Inflammatory macrophage (primary cell): ENCODE measurements around the gene SLC8A1.

Experiments
- DNase-seq, 2 donors: peaks; one replicate each; pipeline ENCODE4 v3.0.0-alpha.2; 2020 to 2022

SLC8A1 gene

DNA sequence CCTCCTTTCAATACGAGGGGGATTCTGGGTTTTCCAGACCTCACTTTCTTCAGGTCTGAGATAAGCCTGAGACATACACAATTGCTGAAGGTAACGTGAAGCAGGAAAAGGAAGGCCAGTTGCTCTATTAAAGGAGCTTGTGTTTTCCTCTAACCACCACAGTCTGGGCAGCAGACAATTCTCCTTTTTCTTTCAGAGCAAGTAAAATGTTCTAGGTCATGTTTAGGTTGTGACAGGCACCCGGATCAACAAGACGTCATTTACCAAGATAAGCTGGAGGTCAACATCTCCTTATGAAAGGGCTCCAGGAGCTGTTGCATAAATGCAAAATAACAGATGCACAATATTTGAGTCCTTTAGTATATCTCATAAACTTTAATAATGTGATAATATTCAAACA, 148.1 kb downstream of the SLC8A1 start:
- no peak for DNase-seq

DNA sequence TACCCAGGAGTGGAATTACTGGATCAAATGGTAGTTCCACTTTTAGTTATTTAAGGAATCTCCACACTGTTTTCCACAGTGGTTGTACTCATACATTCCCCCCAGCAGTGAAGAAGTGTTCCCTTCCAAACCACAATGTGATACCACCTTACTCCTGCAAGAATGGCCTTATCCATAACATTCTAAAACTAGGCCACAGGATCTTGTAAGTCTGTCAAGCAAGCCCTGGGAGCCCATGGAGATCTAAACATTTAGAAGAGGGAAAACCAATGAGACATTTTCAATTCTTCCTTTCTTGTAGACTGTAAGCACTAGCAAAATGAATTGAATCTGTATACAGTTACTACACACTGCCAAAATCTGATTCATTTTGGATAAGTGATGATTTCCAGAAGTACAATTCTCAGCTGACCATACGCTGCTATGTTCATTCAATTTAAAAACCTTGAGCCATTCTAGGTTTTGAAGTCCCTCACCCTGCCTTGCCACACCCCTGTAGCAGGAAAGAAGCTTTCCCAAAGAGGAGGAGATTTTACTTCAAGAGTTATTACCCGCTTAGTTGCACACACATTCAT, 149.1 kb downstream of the SLC8A1 start:
- DNase-seq = no peak

DNA sequence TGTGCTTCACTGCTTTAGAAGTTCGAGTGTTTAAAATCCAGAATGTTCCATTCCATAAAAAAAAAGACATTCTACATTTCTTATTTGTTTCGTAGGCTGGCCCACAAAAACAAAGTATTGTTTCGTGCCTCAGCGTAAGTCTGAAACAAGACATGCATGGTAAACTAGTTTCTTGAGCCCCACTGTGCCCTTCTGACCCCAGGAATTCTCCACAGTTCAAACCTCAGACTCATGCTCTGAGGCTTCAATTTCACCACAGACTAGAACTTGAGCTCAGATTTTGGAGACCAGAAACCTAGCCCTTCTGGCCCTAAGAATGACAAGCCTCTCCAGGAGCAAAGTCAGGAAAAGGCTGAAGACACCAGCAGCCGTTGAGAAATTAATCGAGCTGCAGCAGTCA, 151.5 kb downstream of the SLC8A1 start:
- DNase-seq = no peak

DNA sequence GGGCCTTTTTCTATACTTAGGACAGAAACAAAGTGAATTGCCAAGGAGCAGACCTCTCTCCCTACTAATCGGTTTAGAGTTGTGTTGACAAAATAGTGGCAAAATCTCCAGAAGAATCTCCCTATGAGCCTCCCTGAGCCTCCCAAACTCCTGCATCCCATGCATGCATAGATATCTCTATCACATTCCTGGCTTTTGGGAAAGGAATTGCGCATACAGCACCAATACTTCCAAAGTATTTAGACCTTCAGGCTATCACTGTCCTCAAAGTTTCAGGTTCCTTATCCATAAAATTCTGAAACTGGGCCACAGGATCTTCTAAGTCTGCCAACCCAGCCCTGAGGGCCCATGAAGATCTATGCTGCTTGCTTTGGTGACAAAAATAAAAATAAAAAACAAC, 152.1 kb downstream of the SLC8A1 start:
- no peak for DNase-seq

DNA sequence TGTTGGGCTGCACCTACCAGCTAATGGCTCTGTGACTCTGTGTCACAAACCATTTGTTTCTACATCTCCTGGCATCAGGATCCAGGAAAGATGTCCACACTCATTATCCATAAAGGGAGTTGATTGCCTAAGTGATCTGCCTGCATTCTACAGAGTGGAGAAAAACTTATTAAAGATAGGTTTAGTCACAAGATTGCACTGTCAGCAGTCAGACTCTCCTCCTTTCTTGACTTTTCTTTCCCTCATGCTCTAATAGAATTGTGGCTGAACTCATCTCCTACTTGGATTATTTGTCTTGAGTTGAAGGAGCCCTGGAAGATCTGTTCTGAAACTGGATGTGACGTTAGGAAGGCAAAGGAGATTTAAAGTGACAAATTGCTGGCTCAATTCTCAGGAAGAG, 152.7 kb downstream of the SLC8A1 start:
- DNase-seq = no peak

DNA sequence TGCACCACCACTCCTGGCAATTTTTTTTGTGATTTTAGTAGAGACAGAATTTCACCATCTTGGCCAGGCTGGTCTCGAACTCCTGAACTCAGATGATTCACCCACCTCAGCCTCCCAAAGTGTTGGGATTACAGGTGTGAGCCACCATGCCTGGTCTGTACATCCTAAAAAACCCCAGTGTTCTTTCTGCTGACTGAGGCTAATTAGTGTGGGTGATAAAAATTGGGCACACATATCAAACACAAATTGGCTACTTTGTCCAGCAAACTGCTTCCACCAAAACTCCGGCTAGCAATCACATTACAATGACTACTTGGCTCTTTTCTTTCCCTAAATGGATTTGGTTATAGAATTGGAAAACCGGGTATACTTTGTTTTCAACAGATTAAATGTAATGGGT, 153.9 kb downstream of the SLC8A1 start:
- no peak for DNase-seq

DNA sequence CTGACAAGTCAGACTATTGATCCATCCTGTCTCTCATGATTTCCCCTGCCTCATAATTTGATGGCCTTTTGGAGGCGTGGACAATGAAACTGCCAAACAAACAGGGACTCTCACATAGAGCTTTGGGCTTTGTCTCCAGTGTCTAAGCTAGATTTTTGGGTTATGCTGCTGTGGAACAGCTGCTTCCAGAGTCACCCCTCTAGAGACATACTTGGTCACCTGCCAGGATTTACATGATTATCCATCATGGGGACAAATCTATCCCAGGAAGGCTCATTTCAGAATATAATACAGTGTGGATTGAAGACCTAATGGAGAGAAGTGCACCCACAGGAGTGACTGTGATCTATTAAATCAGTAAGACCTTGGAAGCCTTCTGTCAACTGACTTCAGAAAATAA, 159.6 kb downstream of the SLC8A1 start:
- DNase-seq = no peak

DNA sequence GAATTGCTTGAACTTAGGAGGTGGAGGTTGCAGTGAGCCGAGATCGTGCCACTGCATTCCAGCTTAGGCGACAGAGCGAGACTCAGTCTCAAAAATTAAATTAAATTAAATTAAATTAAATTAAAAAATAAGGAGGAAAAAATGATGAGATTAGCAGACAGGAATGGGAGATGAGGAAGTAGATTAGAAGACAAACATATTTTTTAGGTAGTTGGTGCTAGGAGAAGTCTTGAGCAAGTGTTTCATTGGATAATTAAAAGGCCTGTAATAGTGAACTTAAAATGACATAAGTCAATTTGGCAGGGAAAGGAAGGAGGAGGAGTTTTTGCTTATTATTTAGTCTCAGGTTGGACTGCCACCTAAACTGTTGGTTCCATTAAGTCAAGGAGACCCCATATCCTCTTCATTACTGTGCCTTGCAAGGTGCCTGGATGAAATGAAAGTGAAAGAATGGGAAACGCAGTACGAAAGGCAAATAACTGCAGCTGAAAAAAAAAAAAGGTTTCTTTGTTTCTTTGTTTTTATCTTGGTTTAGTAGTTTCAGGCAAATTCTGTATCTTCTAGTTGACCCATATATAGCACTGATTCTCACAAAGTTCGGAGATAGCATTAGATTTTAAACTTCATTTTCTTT, 162.0 kb downstream of the SLC8A1 start:
- no peak for DNase-seq

DNA sequence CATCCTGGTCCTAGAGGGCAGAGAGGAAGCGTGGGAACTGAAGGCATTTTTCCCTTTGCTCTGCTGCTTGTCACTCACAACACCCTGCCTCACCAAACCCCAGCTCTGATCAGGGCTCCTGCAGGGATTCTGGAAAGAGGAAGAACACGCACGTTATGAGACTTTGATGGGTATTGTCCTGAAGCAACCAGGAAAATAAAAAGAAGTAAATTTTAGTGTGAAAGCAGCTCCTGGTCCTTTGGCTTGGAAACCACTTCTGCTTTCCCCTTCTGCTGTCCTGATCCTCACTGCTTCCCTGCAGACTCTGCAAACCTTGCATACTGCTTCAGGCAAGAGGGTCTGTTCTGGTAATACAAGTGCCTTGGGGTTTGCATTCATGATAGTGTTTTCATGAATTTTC, 164.1 kb downstream of the SLC8A1 start:
- DNase-seq = peak; percentile 24 to 42

DNA sequence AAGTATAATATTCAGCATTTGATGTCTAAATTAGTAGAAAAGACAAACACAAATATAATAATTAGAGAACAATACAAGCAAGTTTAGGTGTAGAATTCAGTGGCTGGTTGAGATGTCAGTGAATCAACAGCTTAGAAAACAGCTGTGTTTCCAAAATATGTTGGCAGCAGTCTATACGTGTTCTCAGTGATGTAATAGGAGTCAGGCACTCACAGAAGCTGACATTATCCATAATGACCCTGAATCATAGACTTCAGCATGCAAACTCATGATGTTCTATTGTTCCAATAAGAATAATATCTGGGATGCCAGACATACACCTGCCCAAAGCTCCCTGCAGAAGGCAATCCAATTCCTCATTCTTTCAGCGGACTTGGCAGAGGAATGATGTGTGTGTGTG, 164.7 kb downstream of the SLC8A1 start:
- no peak for DNase-seq

DNA sequence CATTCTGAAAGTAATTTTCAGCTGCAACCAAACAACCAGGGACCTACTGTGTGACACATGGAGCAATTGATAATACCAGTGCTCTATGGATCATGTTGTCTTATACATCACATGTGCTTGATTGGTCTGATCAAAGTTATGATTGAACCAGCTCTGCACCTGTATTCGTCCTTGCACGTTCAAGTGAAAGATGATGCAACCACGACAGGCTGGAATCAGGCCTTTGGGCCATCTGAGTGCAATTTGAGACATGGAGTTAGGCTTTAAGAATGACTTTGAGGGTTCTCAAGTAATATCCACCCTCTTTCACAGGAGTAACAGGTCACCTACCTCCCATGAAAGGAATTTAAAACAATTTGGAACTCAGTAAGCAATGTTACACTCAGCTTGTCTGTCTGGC, 165.2 kb downstream of the SLC8A1 start:
- DNase-seq = no peak

DNA sequence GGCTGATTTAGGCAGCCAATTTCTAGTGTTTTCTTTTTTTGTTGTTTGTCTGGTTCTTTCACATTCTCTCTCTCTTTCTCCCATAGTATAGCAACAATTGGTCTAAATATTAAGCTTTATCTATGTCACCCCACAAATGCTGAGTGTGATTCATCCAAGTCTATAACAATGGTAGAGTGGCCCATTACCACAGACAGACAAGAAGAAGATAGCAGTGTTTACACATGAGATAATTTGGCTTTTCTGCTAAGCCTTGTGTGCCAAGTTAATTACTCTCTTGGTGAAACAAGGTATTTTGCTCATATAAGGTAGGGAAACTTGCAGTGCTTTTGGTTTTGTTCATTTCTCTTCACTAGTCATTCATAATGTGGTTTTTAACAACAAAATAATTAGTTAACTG, 166.5 kb downstream of the SLC8A1 start:
- DNase-seq = no peak

DNA sequence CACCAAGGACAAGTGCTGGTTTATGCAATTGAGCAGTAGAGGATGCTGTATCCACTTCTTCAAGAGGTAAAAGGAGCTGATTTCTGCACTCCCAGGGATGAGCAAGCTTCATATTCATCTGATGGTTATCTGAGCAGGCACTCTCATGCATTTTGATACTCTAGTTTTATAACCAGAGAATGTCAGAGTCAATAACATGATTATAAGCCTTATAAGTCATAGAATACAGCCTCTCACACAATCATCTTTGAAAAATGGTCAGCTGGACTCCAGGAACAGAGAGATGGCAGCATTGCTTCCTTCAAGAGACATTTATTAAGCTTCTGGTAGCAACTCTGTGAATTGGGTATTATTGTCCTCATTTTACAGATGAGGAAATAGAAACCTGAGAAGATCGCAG, 167.1 kb downstream of the SLC8A1 start:
- DNase-seq = no peak

DNA sequence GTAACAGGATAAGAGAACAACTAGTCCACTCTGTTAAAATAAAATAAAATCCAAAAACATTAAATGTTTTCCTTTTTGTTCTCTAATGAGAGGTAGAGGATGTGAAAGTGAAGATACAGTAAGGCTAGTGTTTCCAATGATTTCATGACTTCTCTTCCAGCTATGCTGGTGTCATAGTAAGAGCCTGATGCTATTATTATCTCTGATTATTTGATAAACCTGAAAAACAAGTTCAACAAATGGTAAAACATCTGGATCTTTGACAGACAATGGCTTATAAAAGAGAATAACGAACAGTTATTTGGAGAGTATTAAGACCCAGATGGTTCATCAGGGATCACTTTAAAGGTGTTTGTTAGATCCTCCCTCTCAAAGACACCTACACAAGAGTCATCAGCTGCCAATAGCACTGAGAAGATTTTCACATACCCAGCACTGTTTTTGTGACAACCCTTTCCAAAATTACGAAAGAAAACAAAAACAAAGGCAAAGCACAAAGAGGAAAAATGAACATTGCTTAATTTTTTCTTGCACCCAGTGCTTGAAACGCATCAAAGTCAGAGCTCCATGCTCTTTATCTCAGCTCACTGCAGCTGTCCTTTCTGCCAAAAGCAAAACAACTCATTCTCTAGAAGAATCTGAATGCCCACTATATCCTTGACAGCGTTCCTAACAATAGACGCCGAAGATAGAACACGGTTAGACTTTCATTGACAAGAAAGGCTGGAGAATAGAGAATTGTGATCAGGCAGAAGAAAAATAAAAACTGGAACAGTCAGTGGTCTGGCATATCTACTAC, 168.6 kb downstream of the SLC8A1 start:
- DNase-seq = no peak

DNA sequence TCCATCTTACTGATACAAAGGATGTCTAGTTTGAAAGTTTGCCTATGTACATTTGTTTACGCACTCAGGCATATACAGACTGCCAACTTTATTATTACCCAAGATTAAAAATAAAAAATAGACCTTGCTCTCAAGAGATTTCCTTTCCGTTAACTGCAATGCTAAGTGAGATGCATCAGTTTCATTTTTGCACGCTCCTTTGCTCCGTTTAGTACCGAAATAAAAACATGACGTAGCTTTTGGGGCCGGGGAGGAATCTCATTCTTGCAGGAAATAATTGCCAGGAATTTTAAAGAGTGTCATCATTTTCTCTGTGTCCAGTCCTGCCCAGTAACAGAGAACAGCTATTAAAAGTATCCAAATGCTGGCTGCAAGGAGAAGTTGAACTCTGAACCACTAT, 169.5 kb downstream of the SLC8A1 start:
- DNase-seq = no peak

DNA sequence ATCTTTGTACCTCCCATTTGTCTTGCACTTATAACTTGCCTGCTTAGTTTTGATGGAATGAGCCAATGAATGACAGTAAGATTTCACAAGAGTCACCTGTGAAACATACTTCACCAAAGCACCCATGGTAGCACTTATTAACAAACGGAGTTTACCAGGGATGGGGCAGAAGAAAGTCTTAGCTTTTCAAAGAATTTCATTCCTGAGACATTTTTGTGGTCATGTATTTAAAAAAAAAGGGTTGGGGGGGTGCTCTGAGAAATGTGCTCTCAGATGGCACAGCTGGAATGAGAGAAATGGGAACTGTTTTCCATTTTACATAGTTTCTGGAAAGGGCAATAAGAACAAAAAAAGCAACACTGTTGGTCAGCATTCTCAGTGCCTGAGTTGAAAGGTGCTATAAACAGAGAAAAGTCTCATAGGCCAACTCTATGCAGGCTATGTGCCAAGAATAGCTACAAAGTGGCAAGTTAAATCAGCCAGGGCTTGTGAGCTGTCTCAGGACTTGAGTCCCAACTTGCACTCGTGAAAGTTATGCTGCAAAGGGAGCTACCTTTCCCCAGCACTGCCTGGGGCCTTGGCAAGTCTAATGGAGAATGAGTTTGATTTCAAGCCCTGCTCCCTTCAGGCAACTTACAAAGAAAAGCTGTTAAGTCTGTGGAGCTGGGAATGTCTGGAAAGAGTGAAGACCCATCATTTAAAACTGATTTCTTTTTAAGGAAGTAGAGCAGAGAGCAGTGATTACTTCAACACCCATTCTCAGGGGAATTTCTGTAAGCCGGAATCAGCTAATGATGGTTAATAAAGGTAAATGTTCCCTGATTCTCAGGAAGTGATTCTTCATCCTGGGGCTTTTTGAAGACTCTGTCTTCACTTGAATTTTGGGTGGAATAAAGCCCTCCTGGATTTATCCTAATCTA, 170.6 kb downstream of the SLC8A1 start:
- DNase-seq = no peak

DNA sequence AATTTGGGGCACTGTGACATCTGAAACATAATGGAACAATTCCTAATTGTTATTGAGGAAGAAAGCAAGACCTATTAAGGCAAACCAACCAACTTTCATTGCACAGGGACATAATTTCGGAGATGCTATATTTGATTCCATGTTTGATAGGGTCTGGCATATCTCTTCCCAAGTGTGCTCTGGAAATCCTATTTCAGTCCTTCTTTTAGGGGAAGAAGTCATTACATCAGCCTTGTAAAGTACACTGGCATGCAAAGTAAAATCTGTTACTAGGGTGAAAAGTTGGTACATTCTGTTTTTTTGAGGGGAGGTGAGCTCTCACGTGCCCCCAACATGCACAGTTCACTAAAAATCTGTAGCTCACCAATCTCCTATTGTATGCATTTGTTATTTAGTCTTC, 172.4 kb downstream of the SLC8A1 start:
- no peak for DNase-seq

DNA sequence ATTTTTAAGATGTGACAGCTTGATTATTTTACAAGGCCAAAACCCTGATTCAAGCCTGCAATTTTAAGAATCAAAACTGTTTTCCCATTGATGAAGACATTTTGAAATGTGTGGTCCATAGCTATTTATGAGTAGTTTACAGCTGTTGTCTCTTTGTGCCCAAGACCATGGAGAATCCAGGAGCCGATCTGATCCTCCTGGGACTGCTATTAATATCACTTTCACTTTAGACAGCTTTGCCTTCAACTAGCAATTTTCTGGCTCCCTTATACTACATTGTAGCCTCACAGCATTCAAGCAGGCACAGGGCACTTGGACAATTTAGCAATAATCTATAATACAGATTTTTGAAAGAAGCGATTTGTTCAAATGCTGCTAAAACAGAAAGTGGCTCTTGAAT, 172.9 kb downstream of the SLC8A1 start:
- DNase-seq = no peak

DNA sequence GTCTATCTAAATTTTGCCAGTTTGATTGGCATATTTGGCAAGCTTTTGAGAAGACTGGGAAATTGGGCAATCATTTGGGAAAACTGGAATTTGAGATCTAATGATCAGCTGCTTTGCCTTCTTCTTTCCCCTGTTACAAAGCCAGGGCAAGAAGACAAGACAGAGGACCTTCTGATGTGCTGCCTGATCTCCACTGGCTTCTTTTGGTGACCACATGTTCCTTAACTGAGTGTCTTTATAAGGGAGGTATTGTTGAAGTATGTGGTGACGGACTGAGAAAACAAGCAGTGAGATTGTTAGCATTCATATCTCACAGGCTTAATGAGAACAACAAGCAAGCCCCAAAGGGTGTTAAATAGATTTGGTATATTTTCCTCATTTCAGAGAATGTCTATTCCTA, 175.8 kb downstream of the SLC8A1 start:
- no peak for DNase-seq

DNA sequence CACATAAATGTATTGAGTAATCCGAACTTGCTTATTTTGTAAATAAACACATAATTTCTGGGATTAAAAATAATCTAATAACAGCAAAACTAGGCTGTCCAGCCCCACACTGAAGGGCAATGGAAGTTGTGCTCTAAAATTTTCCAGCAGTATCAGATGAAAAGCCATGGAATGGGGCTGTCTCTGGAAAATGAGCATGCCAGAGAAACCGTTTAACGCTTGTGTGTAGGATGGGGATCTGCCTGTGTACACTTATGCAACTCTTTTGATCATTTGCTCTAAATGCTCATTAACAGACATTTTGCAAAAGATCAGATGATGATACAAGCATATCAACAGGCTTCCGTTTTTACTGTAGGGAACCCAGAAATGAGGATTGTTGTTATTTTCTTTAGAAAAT, 177.6 kb downstream of the SLC8A1 start:
- DNase-seq = no peak

DNA sequence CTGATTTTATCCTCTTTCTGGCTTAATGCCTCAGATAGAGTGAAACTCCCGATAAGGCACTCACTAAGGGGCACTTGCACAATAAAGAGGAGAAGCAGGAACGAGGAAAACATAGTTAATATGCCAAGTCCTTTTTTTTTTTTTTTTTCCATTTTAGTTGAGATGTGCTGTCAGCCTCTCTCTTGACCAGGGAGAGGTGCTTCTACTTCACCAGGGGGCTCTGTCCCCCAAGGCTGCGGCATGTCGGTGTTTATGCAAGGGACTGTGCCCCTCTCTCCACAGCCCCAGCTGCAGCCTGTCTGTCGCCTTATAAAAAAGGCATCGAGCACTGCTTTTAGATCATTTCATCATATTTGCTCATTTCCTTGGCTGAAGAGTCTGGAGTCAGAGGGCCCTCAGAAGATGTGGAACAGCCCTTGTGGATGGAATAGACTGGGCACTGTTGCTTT, 178.1 kb downstream of the SLC8A1 start:
- DNase-seq = no peak

DNA sequence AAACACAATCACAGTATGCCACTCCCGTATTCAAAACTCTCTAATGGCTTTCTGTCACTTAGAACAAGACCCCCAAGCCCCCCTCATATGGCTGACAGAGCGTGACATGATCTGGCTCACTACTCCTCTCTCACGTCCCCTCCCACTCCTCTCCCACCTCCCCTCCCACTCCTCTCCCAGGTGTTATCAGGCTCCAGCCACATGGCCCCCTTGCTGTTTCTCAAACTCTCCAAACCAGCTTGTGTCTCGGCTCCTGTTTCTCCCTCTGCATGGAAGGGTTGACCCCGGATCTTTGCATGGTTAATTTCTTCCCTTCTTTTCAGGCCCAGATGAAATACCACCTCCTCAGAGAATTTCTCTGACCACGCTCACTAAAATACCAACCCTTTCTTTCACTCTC, 180.8 kb downstream of the SLC8A1 start:
- no peak for DNase-seq

DNA sequence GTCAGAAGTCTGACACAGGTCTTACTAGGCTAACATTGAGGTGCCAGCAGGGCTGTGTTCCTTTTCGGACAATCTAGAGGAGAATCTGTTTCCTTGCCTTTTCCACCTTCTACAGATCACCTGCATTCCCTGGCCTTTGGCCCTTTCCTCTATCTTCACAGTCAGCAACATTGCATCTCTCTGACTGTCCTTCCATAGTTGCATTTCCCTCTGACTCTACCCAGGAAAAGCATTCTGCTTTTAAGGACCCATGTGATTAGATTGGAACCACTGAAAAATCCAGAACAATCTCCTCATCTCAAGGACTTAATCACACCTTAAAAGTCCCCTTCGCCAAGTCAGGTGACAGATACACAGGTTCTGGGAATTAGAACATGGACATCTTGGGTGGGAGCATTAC, 181.5 kb downstream of the SLC8A1 start:
- DNase-seq = no peak
